ENCODE data around the gene TBC1D17. TPM values are rescaled to one million over a fixed set of nuclear protein-coding genes. Genes with fewer than 3 reads are reported as not detected.
A peak's percentile ranks its signal among the peaks of the same experiment; 100 is the strongest.

Gene TBC1D17
- total and polyA plus RNA-seq, 10 of the 15 experiments (the other 5 are each of a cell fraction or from before 2014, with no cell fraction given) = 0.42 to 20.4 (median 11.2) TPM

- TF ChIP-seq PBX3 (IDR thresholded peaks at IDR 0.05; ENCODE audit: insufficient replicate concordance, low read depth, low read length) (no peak), SMC3 (IDR thresholded peaks at IDR 0.05; ENCODE audit: borderline replicate concordance, low read length) (no peak), ZBTB40 (IDR thresholded peaks at IDR 0.05; ENCODE audit: borderline replicate concordance) (no peak), DPF2 (IDR thresholded peaks at IDR 0.05) (peak; percentile 32; the same call in 1 of the 2 replicates), NR2F1 (conservative IDR thresholded peaks at IDR 0.05) (peak; percentile 35; the same call in 1 of the 2 replicates), POU2F2 (IDR thresholded peaks at IDR 0.05; ENCODE audit: borderline replicate concordance, low read depth, low read length) (peak; percentile 10; the same call in 1 of the 3 replicates), BHLHE40 (IDR thresholded peaks at IDR 0.05; ENCODE audit: borderline replicate concordance in 1 of 2, low read depth in 2 of 2, low read length in 1 of 2) (peak in 1 of 2 experiments; percentile 77; a peak in 2 of 4 replicates), MAX (IDR thresholded peaks at IDR 0.05; ENCODE audit: low read depth, low read length) (0 out of 2 replicates have a peak, but pooled peaks have one; percentile 31), CREM (IDR thresholded peaks at IDR 0.05; ENCODE audit: low read depth) (no peak), ZBTB11 (CRISPR knock-in tag; IDR thresholded peaks at IDR 0.05) (0 out of 2 replicates have a peak, but pooled peaks have one; percentile 13), NKRF (conservative IDR thresholded peaks at IDR 0.05) (no peak), MTA2 (IDR thresholded peaks at IDR 0.05; ENCODE audit: low read depth) (peak; percentile 39; the same call in 1 of the 2 replicates), EGR1 (IDR thresholded peaks at IDR 0.05; ENCODE audit: borderline replicate concordance in 1 of 2, low read depth in 2 of 2, low read length in 2 of 2) (peak in 1 of 2 experiments; percentile 3; a peak in 1 of 3 replicates), SMARCA5 (IDR thresholded peaks at IDR 0.05) (peak; percentile 16; the same call in 1 of the 2 replicates)
These were observed 10.4 kb downstream of the TBC1D17 start (continued) for GRCh38 chr19:49887665-49888509.
